GM23338 (cell line): Measurements from ENCODE around the gene CEP57. TPM values are rescaled to one million over a fixed set of nuclear protein-coding genes. Genes with fewer than 3 reads are reported as not detected.

Source experiments
- ATAC-seq: fragments of 200-7000 bp; cut with Tn5 transposase; 3 replicates; pipeline ENCODE4 v1.9.1; 2020
- DNase-seq: peaks from one replicate; pipeline ENCODE4 v3.0.0-alpha.2; 2015; ENCODE audit warnings: low spot score
- H2AFZ ChIP-seq: fragments of 200-600 bp; sonication (generic); 2 replicates; pipeline ENCODE4 v1.8.0; 2016; ENCODE audit warnings: antibody characterized with exemption, mild to moderate bottlenecking, moderate library complexity
- H3F3A ChIP-seq: fragments of 200-600 bp; sonication (generic); replicated peaks from 2 replicates; pipeline ENCODE4 v1.8.0; 2017; ENCODE audit warnings: antibody characterized with exemption, mixed run types, low read depth
- H3K27ac ChIP-seq: fragments of 200-600 bp; sonication (generic); 2 replicates; pipeline ENCODE4 v1.6.1; 2016; ENCODE audit warnings: low read depth
- H3K27me3 ChIP-seq: fragments of 200-600 bp; sonication (generic); 2 replicates; pipeline ENCODE4 v1.8.0; 2016; ENCODE audit warnings: mild to moderate bottlenecking, mixed run types, moderate library complexity; ENCODE audit not compliant: insufficient read depth
- H3K36me3 ChIP-seq: fragments of 200-600 bp; sonication (generic); 2 replicates; pipeline ENCODE4 v1.8.0; 2016; ENCODE audit warnings: mild to moderate bottlenecking; ENCODE audit not compliant: insufficient read depth
- H3K4me1 ChIP-seq: fragments of 200-600 bp; sonication (generic); 2 replicates; pipeline ENCODE4 v1.8.0; 2016; ENCODE audit warnings: mild to moderate bottlenecking, moderate library complexity; ENCODE audit not compliant: insufficient read depth
- H3K4me2 ChIP-seq: fragments of 200-600 bp; sonication (generic); 2 replicates; pipeline ENCODE4 v1.7.1; 2017; ENCODE audit warnings: mixed run types
- H3K4me3 ChIP-seq: fragments of 200-600 bp; sonication (generic); 2 replicates; pipeline ENCODE4 v1.6.1; 2016; ENCODE audit warnings: mixed run types
- H3K79me2 ChIP-seq: fragments of 200-600 bp; sonication (generic); replicated peaks from 2 replicates; pipeline ENCODE4 v1.8.0; 2017; ENCODE audit warnings: mild to moderate bottlenecking; ENCODE audit not compliant: insufficient read depth
- H3K9me2 ChIP-seq: fragments of 200-600 bp; sonication (generic); 2 replicates; pipeline ENCODE4 v1.8.0; 2017; ENCODE audit not compliant: insufficient read depth
- H4K20me1 ChIP-seq: fragments of 200-600 bp; sonication (generic); replicated peaks from 2 replicates; pipeline ENCODE4 v1.8.0; 2017; ENCODE audit warnings: mild to moderate bottlenecking; ENCODE audit not compliant: insufficient read depth
- H3K27ac Mint-ChIP-seq: 2 replicates; pipeline ENCODE4 v1.8.0; 2020; ENCODE audit warnings: inconsistent platforms, mild to moderate bottlenecking, moderate library complexity, mixed read lengths
- H3K27me3 Mint-ChIP-seq: 3 replicates; pipeline ENCODE4 v1.8.0; 2022; ENCODE audit warnings: low read depth, mild to moderate bottlenecking, moderate library complexity, mixed read lengths, inconsistent platforms; ENCODE audit not compliant: insufficient read depth, poor library complexity
- H3K36me3 Mint-ChIP-seq: 3 replicates; pipeline ENCODE4 v1.8.0; 2021; ENCODE audit warnings: low read depth, mild to moderate bottlenecking, inconsistent platforms, moderate library complexity, mixed read lengths
- H3K4me1 Mint-ChIP-seq: 3 replicates; pipeline ENCODE4 v1.8.0; 2020; ENCODE audit warnings: mild to moderate bottlenecking, inconsistent platforms, mixed read lengths
- H3K4me3 Mint-ChIP-seq: 3 replicates; pipeline ENCODE4 v1.8.0; 2021; ENCODE audit warnings: moderate library complexity, mild to moderate bottlenecking, inconsistent platforms, mixed read lengths
- H3K9me3 Mint-ChIP-seq: 3 replicates; pipeline ENCODE4 v1.8.0; 2020; ENCODE audit warnings: moderate library complexity, mild to moderate bottlenecking, inconsistent platforms, mixed read lengths
- CREB1 ChIP-seq: fragments of 250-450 bp; sonication (Bioruptor Pico); IDR thresholded peaks from 2 replicates; pipeline ENCODE4 v1.5.0; 2020; ENCODE audit warnings: low read depth, mild to moderate bottlenecking, moderate library complexity
- CTCF ChIP-seq, 2 experiments: fragments of 200-600 bp in 1 of 2; sonication (generic) in 1 of 2; conservative IDR thresholded peaks; 2 replicates each; pipeline versions ENCODE4 v1.5.1 to v1.6.1; 2016 to 2017; ENCODE audit warnings: antibody characterized with exemption in 2 of 2, low read depth in 2 of 2, mild to moderate bottlenecking in 2 of 2, moderate library complexity in 1 of 2
- ETS1 ChIP-seq: IDR thresholded peaks from 2 replicates; pipeline ENCODE4 v1.6.1; 2016; ENCODE audit warnings: antibody characterized with exemption
- EZH2 ChIP-seq: fragments of 200-600 bp; sonication (generic); IDR thresholded peaks from one replicate; pipeline ENCODE4 v1.8.0; 2017; ENCODE audit warnings: antibody characterized with exemption, mild to moderate bottlenecking, low read depth; ENCODE audit not compliant: unreplicated experiment
- EZH2phosphoT487 ChIP-seq: fragments of 200-600 bp; sonication (generic); IDR thresholded peaks from one replicate; pipeline ENCODE4 v1.8.1; 2018; ENCODE audit warnings: antibody characterized with exemption; ENCODE audit not compliant: unreplicated experiment
- JUNB ChIP-seq: IDR thresholded peaks from one replicate; pipeline ENCODE4 v1.6.1; 2016; ENCODE audit warnings: antibody characterized with exemption; ENCODE audit not compliant: unreplicated experiment
- NANOG ChIP-seq: IDR thresholded peaks from 2 replicates; pipeline ENCODE4 v1.6.1; 2016; ENCODE audit warnings: antibody characterized with exemption, borderline replicate concordance
- REST ChIP-seq: IDR thresholded peaks from one replicate; pipeline ENCODE4 v1.6.1; 2018; ENCODE audit warnings: antibody characterized with exemption; ENCODE audit not compliant: unreplicated experiment
- STAT1 ChIP-seq: IDR thresholded peaks from one replicate; pipeline ENCODE4 v1.6.1; 2016; ENCODE audit warnings: antibody characterized with exemption; ENCODE audit not compliant: unreplicated experiment
- ZNF114 ChIP-seq: fragments of 250-450 bp; sonication (Bioruptor Pico); IDR thresholded peaks from 2 replicates; pipeline ENCODE4 v1.5.0; 2020; ENCODE audit warnings: mild to moderate bottlenecking, moderate library complexity
- polyA plus RNA-seq: library from polyadenylated mRNA; unstranded; fragments of >200 nt; fragmentation: Nextera tagmentation; extraction: Ambion mirVana; gene quantifications from 2 replicates; pipeline ENCODE4 v1.2.1, GENCODE V29; 2016
- total RNA-seq: library from RNA; depleted of rRNA; stranded (reverse); fragments of >200 nt; shearing (Covaris generic); gene quantifications from 2 replicates; pipeline ENCODE4 v1.2.3, GENCODE V29; 2014

The CEP57 gene
- total and polyA plus RNA-seq, 2 experiments from 2014 or later = 76.2 to 124 TPM

- TF ChIP-seq STAT1 (no peak), NANOG (no peak), ETS1 (no peak), CREB1 (CRISPR knock-in tag) (no peak), JUNB (no peak), CTCF (conservative IDR thresholded peaks at IDR 0.05; ENCODE audit: low read depth in 2 of 2) (no peak)
Observed at GRCh38 chr11:95832763-95833162, 42.5 kb downstream of the CEP57 start (continued).

- Histone ChIP-seq H3F3A (no peaks in the 10 kb centered on the region), H3K4me2 (no peak overlapping the region), H3K9me2 (no peaks in the 10 kb centered on the region), H3K4me1 (no peaks in the 10 kb centered on the region), H3K27ac (no peak overlapping the region), H3K4me3 (no peak overlapping the region), H2AFZ (no peak overlapping the region), H3K79me2 (no peaks in the 10 kb centered on the region), H3K36me3 (peaks cover 38% of the 10 kb centered on the region; the same call in 1 of the 2 replicates), H3K27me3 (no peaks in the 10 kb centered on the region), H4K20me1 (no peaks in the 10 kb centered on the region; the same call in 1 of the 2 replicates)
- H3K9me3 Mint-ChIP-seq = no peaks in the 10 kb centered on the region
- no peaks in the 10 kb centered on the region for H3K27me3 Mint-ChIP-seq
- peaks cover 58% of the 10 kb centered on the region for H3K36me3 Mint-ChIP-seq
- no peaks in the 10 kb centered on the region for H3K4me1 Mint-ChIP-seq
- no peak for ATAC-seq
- H3K27ac Mint-ChIP-seq = no peak overlapping the region
- no peak for DNase-seq
- no peak overlapping the region for H3K4me3 Mint-ChIP-seq
- TF ChIP-seq CTCF (conservative IDR thresholded peaks at IDR 0.05; ENCODE audit: low read depth in 2 of 2) (no peak), NANOG (no peak), JUNB (no peak), EZH2phosphoT487 (no peak), REST (no peak), ZNF114 (CRISPR knock-in tag) (no peak), ETS1 (no peak), EZH2 (no peak)
Observed at GRCh38 chr11:95833378-95833777, 43.1 kb downstream of the CEP57 start.
